ENCODE results near the gene METTL23. TPM values are rescaled to one million over a fixed set of nuclear protein-coding genes. Genes with fewer than 3 reads are reported as not detected.
A peak's percentile ranks its signal among the peaks of the same experiment; 100 is the strongest.

The METTL23 gene
- total RNA-seq, 1 donor from 2014 or later = 31.2 TPM

GRCh38 chr17:76714336-76714735 is 12.3 kb upstream of the METTL23 start:
- Histone ChIP-seq H3K27me3 (no peaks in the 10 kb centered on the region), H3K27ac (peak overlapping the region in 1 of 2 donors; percentile 72), H3K9me3 (no peaks in the 10 kb centered on the region), H3K4me1 (peaks cover 0 to 26% of the 10 kb centered on the region in 2 donors), H3K36me3 (peaks cover 39 to 61% of the 10 kb centered on the region in 2 donors), H3K4me3 (no peak overlapping the region)
- no peak for TF ChIP-seq CTCF (IDR thresholded peaks at IDR 0.05)
- intact Hi-C loops (cut with DNase I) = loop anchor here (2.0 to 10.0 kb wide), 4 partner anchors 42 to 190 kb away; no protein-coding TSS in a partner anchor
- DNase-seq (ENCODE audit: low spot score in 2 of 2) = no peak

GRCh38 chr17:76714822-76715495 is 11.7 kb upstream of the METTL23 start:
- Histone ChIP-seq H3K27ac (peak overlapping the region; percentile 69 to 72), H3K9me3 (no peaks in the 10 kb centered on the region), H3K4me3 (no peak overlapping the region), H3K4me1 (peaks cover 0 to 26% of the 10 kb centered on the region in 2 donors), H3K27me3 (no peaks in the 10 kb centered on the region), H3K36me3 (peaks cover 45 to 67% of the 10 kb centered on the region in 2 donors)
- TF ChIP-seq CTCF (IDR thresholded peaks at IDR 0.05) = peak; percentile 78 to 91 (median 79)
- intact Hi-C loops (cut with DNase I) = loop anchor here (2.0 to 10.0 kb wide), 4 partner anchors 43 to 190 kb away; no protein-coding TSS in a partner anchor
- peak in 1 of 2 donors; percentile 83 for DNase-seq (ENCODE audit: low spot score in 2 of 2)

GRCh38 chr17:76715496-76715830 is 11.2 kb upstream of the METTL23 start:
- Histone ChIP-seq H3K4me3 (no peak overlapping the region), H3K36me3 (peaks cover 50 to 72% of the 10 kb centered on the region in 2 donors), H3K4me1 (peaks cover 0 to 26% of the 10 kb centered on the region in 2 donors), H3K9me3 (no peaks in the 10 kb centered on the region), H3K27ac (peak overlapping the region; percentile 69 to 72), H3K27me3 (no peaks in the 10 kb centered on the region)
- intact Hi-C loops (cut with DNase I) = loop anchor here (2.0 to 10.0 kb wide), 3 partner anchors 93 to 191 kb away; no protein-coding TSS in a partner anchor
- no peak for TF ChIP-seq CTCF (IDR thresholded peaks at IDR 0.05)
- DNase-seq (ENCODE audit: low spot score in 2 of 2) = no peak

- intact Hi-C loops (cut with DNase I) = loop anchor here (10.0 kb wide), 2 partner anchors 161 to 191 kb away; no protein-coding TSS in a partner anchor
- peak overlapping the region; percentile 72 for H3K27ac ChIP-seq
- H3K4me1 ChIP-seq = peaks cover 0 to 23% of the 10 kb centered on the region in 2 donors
- H3K27me3 ChIP-seq = no peaks in the 10 kb centered on the region
- TF ChIP-seq CTCF (IDR thresholded peaks at IDR 0.05) = no peak
- peaks cover 58 to 81% of the 10 kb centered on the region in 2 donors for H3K36me3 ChIP-seq
- DNase-seq (ENCODE audit: low spot score in 2 of 2) = peak; percentile 66 to 90
- H3K9me3 ChIP-seq = no peaks in the 10 kb centered on the region
- H3K4me3 ChIP-seq = no peak overlapping the region
These were observed 10.3 kb upstream of the METTL23 start for GRCh38 chr17:76716146-76716838.

GRCh38 chr17:76716839-76717215 is 9.8 kb upstream of the METTL23 start:
- H3K4me3 ChIP-seq = no peak overlapping the region
- no peak for TF ChIP-seq CTCF (IDR thresholded peaks at IDR 0.05)
- H3K27ac ChIP-seq = peak overlapping the region; percentile 72
- H3K4me1 ChIP-seq = peaks cover 0 to 18% of the 10 kb centered on the region in 2 donors
- H3K27me3 ChIP-seq = no peaks in the 10 kb centered on the region
- no peak for DNase-seq (ENCODE audit: low spot score in 2 of 2)
- intact Hi-C loops (cut with DNase I) = loop anchor here (10.0 kb wide), 2 partner anchors 162 to 192 kb away; no protein-coding TSS in a partner anchor
- no peaks in the 10 kb centered on the region for H3K9me3 ChIP-seq
- peaks cover 64 to 86% of the 10 kb centered on the region in 2 donors for H3K36me3 ChIP-seq

Measured in ascending aorta (tissue), 2 donors.